ENCODE measurements around the gene UBR1.

UBR1 gene

GRCh38 chr15:42971830-42972229 is 134.0 kb downstream of the UBR1 start:
- TF ChIP-seq, protein P1, sequence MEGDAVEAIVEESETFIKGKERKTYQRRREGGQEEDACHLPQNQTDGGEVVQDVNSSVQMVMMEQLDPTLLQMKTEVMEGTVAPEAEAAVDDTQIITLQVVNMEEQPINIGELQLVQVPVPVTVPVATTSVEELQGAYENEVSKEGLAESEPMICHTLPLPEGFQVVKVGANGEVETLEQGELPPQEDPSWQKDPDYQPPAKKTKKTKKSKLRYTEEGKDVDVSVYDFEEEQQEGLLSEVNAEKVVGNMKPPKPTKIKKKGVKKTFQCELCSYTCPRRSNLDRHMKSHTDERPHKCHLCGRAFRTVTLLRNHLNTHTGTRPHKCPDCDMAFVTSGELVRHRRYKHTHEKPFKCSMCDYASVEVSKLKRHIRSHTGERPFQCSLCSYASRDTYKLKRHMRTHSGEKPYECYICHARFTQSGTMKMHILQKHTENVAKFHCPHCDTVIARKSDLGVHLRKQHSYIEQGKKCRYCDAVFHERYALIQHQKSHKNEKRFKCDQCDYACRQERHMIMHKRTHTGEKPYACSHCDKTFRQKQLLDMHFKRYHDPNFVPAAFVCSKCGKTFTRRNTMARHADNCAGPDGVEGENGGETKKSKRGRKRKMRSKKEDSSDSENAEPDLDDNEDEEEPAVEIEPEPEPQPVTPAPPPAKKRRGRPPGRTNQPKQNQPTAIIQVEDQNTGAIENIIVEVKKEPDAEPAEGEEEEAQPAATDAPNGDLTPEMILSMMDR (IDR thresholded peaks at IDR 0.05) = no peak

DNA sequence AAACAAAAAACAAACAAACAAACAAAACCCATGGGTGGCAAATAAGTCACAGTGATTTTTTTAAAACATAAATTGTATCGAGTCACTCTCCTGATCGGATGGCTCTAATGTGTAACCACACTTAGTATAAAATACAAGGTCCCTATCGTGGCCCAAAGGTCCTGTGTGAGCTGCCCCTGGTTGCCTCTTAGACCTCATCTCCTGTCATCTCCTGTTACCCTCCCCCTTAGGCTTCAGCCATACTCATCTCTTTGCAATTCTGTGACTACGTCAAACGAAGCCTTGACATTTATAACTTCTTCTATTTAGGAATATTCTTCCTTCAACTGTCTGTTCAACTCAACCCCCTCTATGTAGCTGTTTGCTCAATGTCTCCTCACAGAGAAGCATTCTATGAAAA is 141.4 kb downstream of the UBR1 start:
- TF ChIP-seq, protein P1 (IDR thresholded peaks at IDR 0.05) = no peak

DNA sequence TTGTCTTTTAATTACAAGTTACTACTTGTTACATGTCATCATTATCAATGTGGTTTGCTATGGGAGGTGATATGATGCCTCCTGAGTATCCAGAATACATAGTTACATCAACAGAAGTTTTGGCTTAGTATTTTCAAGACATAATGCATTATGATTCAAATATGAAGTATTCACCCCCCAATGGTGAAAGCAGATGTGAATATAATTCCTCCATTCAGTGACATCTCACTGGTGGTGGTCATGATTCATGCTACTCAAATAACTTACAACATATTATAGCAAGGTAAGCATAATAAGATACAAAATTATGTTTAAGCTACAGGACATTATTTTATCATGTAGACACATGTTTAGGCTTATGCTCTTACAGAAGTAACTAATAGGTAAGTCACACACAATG is 150.3 kb downstream of the UBR1 start:
- TF ChIP-seq, protein P1 (IDR thresholded peaks at IDR 0.05) = no peak

GRCh38 chr15:42954291-42954690 is 151.5 kb downstream of the UBR1 start:
- TF ChIP-seq, protein P1 (IDR thresholded peaks at IDR 0.05) = no peak

GRCh38 chr15:42940527-42940926 is 165.3 kb downstream of the UBR1 start:
- TF ChIP-seq, protein P1 (IDR thresholded peaks at IDR 0.05) = no peak

- TF ChIP-seq, protein P1 (IDR thresholded peaks at IDR 0.05) = no peak
Measured at GRCh38 chr15:42939841-42940240, 166.0 kb downstream of the UBR1 start.

DNA sequence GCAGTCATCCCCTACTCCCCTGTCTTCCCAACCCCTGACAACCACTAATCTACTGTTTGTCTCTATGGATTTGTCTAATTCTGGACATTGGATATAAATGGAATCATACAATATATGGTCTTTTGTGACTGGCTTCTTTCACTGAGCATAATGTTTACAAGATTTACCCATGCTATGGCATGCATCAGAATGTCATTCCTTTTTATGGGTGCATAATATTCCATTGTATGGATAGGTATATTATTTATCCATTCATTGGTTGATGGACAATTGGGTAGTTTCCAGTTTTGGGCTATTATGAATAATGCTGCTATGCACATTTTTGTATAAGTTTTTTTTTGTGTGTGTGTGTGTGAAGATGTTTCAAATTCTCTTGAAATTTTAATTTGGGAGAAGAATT is 168.7 kb downstream of the UBR1 start:
- TF ChIP-seq, protein P1 (IDR thresholded peaks at IDR 0.05) = no peak
